Activated naive CD4-positive, alpha-beta T cell treated with anti-CD3 and anti-CD28 coated beads, Interleukin-2, amount 50 U/mL, for 16 hours (primary cell): ENCODE measurements around the gene KLHL17.
"Not testable (repeated sequence)": the region's sequence is repeated elsewhere in the genome, so short reads cannot be mapped to it uniquely, and the experiment has no call there.

Experiments used
- DNase-seq: peaks from one replicate; pipeline ENCODE4 v3.0.0-alpha.2; 2020

KLHL17 gene

GRCh38 chr1:982765-983436 lies 22.5 kb downstream of the KLHL17 start:
- no peak for DNase-seq

GRCh38 chr1:983798-984475 lies 23.6 kb downstream of the KLHL17 start:
- peak; percentile 65 for DNase-seq

- DNase-seq = no peak
These were observed 24.1 kb downstream of the KLHL17 start for GRCh38 chr1:984476-984814.

- DNase-seq = no peak
These were observed 24.7 kb downstream of the KLHL17 start for GRCh38 chr1:985126-985525.

GRCh38 chr1:988061-988460 lies 27.7 kb downstream of the KLHL17 start:
- DNase-seq = not testable (repeated sequence)

GRCh38 chr1:991275-991674 lies 30.9 kb downstream of the KLHL17 start:
- not testable (repeated sequence) for DNase-seq

GRCh38 chr1:991895-992294 lies 31.5 kb downstream of the KLHL17 start:
- DNase-seq = no peak

GRCh38 chr1:992362-992761 lies 32.0 kb downstream of the KLHL17 start:
- DNase-seq = no peak

- no peak for DNase-seq
These were observed 33.1 kb downstream of the KLHL17 start for GRCh38 chr1:993379-993995.

- DNase-seq = not testable (repeated sequence)
These were observed 34.2 kb downstream of the KLHL17 start for GRCh38 chr1:994546-994945.

GRCh38 chr1:995665-996633 lies 35.6 kb downstream of the KLHL17 start:
- DNase-seq = no peak

GRCh38 chr1:996851-997712 lies 36.7 kb downstream of the KLHL17 start:
- DNase-seq = no peak

GRCh38 chr1:997713-997992 lies 37.3 kb downstream of the KLHL17 start:
- DNase-seq = no peak

- no peak for DNase-seq
These were observed 37.8 kb downstream of the KLHL17 start for GRCh38 chr1:997993-998744.

GRCh38 chr1:998745-998994 lies 38.3 kb downstream of the KLHL17 start:
- DNase-seq = no peak

GRCh38 chr1:998995-999724 lies 38.8 kb downstream of the KLHL17 start:
- DNase-seq = no peak

GRCh38 chr1:999725-1000356 lies 39.5 kb downstream of the KLHL17 start, which contains the start of gene HES4:
Gene HES4 (minus strand): TSS chr1:1000097. CDS start chr1:999973, 124 bp downstream.
- peak; percentile 78 for DNase-seq

GRCh38 chr1:1000357-1001056 lies 40.1 kb downstream of the KLHL17 start:
- DNase-seq = peak; percentile 80

GRCh38 chr1:1001057-1001783 lies 40.8 kb downstream of the KLHL17 start:
- no peak for DNase-seq
